Osteoblast (primary cell): ENCODE results near the gene STEAP3. TPM values are rescaled to one million over a fixed set of nuclear protein-coding genes. Genes with fewer than 3 reads are reported as not detected.
A peak's percentile ranks its signal among the peaks of the same experiment; 100 is the strongest.

Experiments
- DNase-seq: peaks from one replicate; pipeline ENCODE4 v3.0.0; 2011; ENCODE audit warnings: low spot score, mixed read lengths; ENCODE audit not compliant: insufficient read length; ENCODE audit errors: missing footprints
- H2AFZ ChIP-seq: 2 replicates; pipeline ENCODE4 v1.6.0; 2011; ENCODE audit warnings: mild to moderate bottlenecking, low read length
- H3K27ac ChIP-seq: 2 replicates; pipeline ENCODE4 v1.5.1; 2011; ENCODE audit warnings: mild to moderate bottlenecking, low read depth, low read length, moderate library complexity
- H3K27me3 ChIP-seq: 2 replicates; pipeline ENCODE4 v1.6.0; 2012; ENCODE audit warnings: mild to moderate bottlenecking, control low read depth, inconsistent platforms, low read length, moderate library complexity; ENCODE audit not compliant: insufficient read depth
- H3K36me3 ChIP-seq: 2 replicates; pipeline ENCODE4 v1.5.1; 2011; ENCODE audit warnings: mild to moderate bottlenecking, low read length, control low read depth, moderate library complexity; ENCODE audit not compliant: insufficient read depth
- H3K4me1 ChIP-seq: 2 replicates; pipeline ENCODE4 v1.5.1; 2011; ENCODE audit warnings: mild to moderate bottlenecking, low read length, control low read depth, moderate library complexity; ENCODE audit not compliant: insufficient read depth
- H3K4me2 ChIP-seq: 2 replicates; pipeline ENCODE4 v1.6.0; 2011; ENCODE audit warnings: mild to moderate bottlenecking, low read length; ENCODE audit not compliant: insufficient read depth
- H3K4me3 ChIP-seq: fragments of 200-600 bp; sonication (generic); 3 replicates; pipeline ENCODE4 v1.5.1; 2012; ENCODE audit warnings: mild to moderate bottlenecking, low read length, inconsistent platforms; ENCODE audit not compliant: insufficient read depth
- H3K79me2 ChIP-seq: 2 replicates; pipeline ENCODE4 v1.6.0; 2012; ENCODE audit warnings: mild to moderate bottlenecking, low read length, control low read depth, inconsistent platforms; ENCODE audit not compliant: insufficient read depth
- H3K9me3 ChIP-seq: 2 replicates; pipeline ENCODE4 v1.5.1; 2011; ENCODE audit warnings: low read depth, low read length, control low read depth
- H4K20me1 ChIP-seq: 2 replicates; pipeline ENCODE4 v1.6.0; 2012; ENCODE audit warnings: mild to moderate bottlenecking, low read length, control low read depth; ENCODE audit not compliant: insufficient read depth
- CTCF ChIP-seq: IDR thresholded peaks from 2 replicates; pipeline ENCODE4 v1.5.1; 2011; ENCODE audit warnings: mild to moderate bottlenecking, low read depth, low read length, moderate library complexity; ENCODE audit errors: extremely low read depth
- total RNA-seq: library from RNA; depleted of rRNA; stranded (reverse); fragments of >200 nt; gene quantifications from 2 replicates; pipeline ENCODE4 v1.2.3, GENCODE V29; 2012

Gene STEAP3
- total RNA-seq, 1 donor: 40.9 TPM

- no peaks in the 10 kb centered on the region for H3K36me3 ChIP-seq
- H3K4me1 ChIP-seq: peaks cover 22% of the 10 kb centered on the region
- H3K4me2 ChIP-seq: no peak overlapping the region
- no peaks in the 10 kb centered on the region for H3K27me3 ChIP-seq
- H2AFZ ChIP-seq: no peak overlapping the region
- H4K20me1 ChIP-seq: no peaks in the 10 kb centered on the region
- H3K27ac ChIP-seq: no peak overlapping the region
- no peaks in the 10 kb centered on the region for H3K79me2 ChIP-seq
- H3K9me3 ChIP-seq: no peaks in the 10 kb centered on the region
- TF ChIP-seq CTCF: no peak
- no peak overlapping the region for H3K4me3 ChIP-seq
- DNase-seq: no peak
Observed at GRCh38 chr2:119263025-119263424, 39.4 kb downstream of the STEAP3 start.

- H3K27me3 ChIP-seq: no peaks in the 10 kb centered on the region
- H3K9me3 ChIP-seq: no peaks in the 10 kb centered on the region
- H3K4me2 ChIP-seq: no peak overlapping the region
- TF ChIP-seq CTCF: no peak
- H3K36me3 ChIP-seq: no peaks in the 10 kb centered on the region
- DNase-seq: no peak
- no peaks in the 10 kb centered on the region for H4K20me1 ChIP-seq
- H2AFZ ChIP-seq: no peak overlapping the region
- no peaks in the 10 kb centered on the region for H3K79me2 ChIP-seq
- H3K4me1 ChIP-seq: peaks cover 22% of the 10 kb centered on the region
- no peak overlapping the region for H3K4me3 ChIP-seq
- H3K27ac ChIP-seq: no peak overlapping the region
Observed at GRCh38 chr2:119263656-119264055, 40.0 kb downstream of the STEAP3 start.

GRCh38 chr2:119264781-119265692 is 41.4 kb downstream of the STEAP3 start:
- no peak overlapping the region for H2AFZ ChIP-seq
- peaks cover 14% of the 10 kb centered on the region for H3K4me1 ChIP-seq
- no peaks in the 10 kb centered on the region for H3K79me2 ChIP-seq
- no peak overlapping the region for H3K27ac ChIP-seq
- peak; percentile 90 for DNase-seq
- H3K27me3 ChIP-seq: no peaks in the 10 kb centered on the region
- no peaks in the 10 kb centered on the region for H4K20me1 ChIP-seq
- H3K36me3 ChIP-seq: no peaks in the 10 kb centered on the region
- H3K4me2 ChIP-seq: no peak overlapping the region
- no peak overlapping the region for H3K4me3 ChIP-seq
- peak; percentile 81 for TF ChIP-seq CTCF
- H3K9me3 ChIP-seq: no peaks in the 10 kb centered on the region

GRCh38 chr2:119265693-119266066 is 42.0 kb downstream of the STEAP3 start:
- no peak overlapping the region for H3K4me3 ChIP-seq
- H3K27me3 ChIP-seq: no peaks in the 10 kb centered on the region
- no peaks in the 10 kb centered on the region for H3K36me3 ChIP-seq
- no peaks in the 10 kb centered on the region for H3K79me2 ChIP-seq
- H3K4me1 ChIP-seq: peaks cover 9% of the 10 kb centered on the region
- H2AFZ ChIP-seq: no peak overlapping the region
- no peak for TF ChIP-seq CTCF
- H3K4me2 ChIP-seq: no peak overlapping the region
- no peak for DNase-seq
- no peak overlapping the region for H3K27ac ChIP-seq
- no peaks in the 10 kb centered on the region for H3K9me3 ChIP-seq
- H4K20me1 ChIP-seq: no peaks in the 10 kb centered on the region
